Suprapubic skin (tissue), 3 donors: ENCODE results near the gene SLC19A2.

Experiments used
- CTCF ChIP-seq, 2 donors: fragments of 200-600 bp in 1 of 2; fragments of 450-650 bp in 1 of 2; sonication (generic) in 1 of 2; IDR thresholded peaks; one replicate each; pipeline ENCODE4 v1.5.1; 2016 to 2019; ENCODE audit warnings: antibody characterized with exemption in 2 of 2, mild to moderate bottlenecking in 1 of 2, moderate library complexity in 1 of 2
- EP300 ChIP-seq: sonication (generic); formaldehyde crosslinking; IDR thresholded peaks from one replicate; pipeline ENCODE4 v1.6.1; 2017; ENCODE audit warnings: antibody characterized with exemption

GRCh38 chr1:169508432-169509338, 22.9 kb upstream of the SLC19A2 start:
- TF ChIP-seq CTCF (IDR thresholded peaks at IDR 0.05) (no peak), EP300 (no peak)
